ENCODE measurements around the gene SDR42E2.

Gene SDR42E2

DNA sequence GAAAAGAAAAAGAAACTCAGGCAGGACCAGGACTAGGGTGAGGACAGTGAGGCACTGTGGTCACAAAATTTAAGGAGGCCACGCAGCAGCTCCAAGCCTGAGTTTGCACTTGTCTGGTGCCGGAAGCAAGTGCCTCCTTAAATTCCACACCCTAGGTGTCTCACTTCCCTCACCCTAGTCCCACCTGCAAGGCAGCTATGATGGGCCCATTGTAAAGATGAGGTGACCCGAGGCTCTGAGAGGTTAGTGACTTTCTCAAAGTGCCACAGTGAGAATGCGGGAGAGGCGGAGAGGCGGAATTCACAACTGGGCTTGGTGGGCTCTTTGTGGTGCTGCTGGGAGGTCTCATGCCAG is 22.3 kb downstream of the SDR42E2 start:
- H3K4me3 ChIP-seq (ENCODE audit: low read length): no peak overlapping the region
- TF ChIP-seq, protein P1, sequence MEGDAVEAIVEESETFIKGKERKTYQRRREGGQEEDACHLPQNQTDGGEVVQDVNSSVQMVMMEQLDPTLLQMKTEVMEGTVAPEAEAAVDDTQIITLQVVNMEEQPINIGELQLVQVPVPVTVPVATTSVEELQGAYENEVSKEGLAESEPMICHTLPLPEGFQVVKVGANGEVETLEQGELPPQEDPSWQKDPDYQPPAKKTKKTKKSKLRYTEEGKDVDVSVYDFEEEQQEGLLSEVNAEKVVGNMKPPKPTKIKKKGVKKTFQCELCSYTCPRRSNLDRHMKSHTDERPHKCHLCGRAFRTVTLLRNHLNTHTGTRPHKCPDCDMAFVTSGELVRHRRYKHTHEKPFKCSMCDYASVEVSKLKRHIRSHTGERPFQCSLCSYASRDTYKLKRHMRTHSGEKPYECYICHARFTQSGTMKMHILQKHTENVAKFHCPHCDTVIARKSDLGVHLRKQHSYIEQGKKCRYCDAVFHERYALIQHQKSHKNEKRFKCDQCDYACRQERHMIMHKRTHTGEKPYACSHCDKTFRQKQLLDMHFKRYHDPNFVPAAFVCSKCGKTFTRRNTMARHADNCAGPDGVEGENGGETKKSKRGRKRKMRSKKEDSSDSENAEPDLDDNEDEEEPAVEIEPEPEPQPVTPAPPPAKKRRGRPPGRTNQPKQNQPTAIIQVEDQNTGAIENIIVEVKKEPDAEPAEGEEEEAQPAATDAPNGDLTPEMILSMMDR (IDR thresholded peaks at IDR 0.05; ENCODE audit: insufficient read depth, low read depth, low read length, missing control alignments): no peak
- DNase-seq (ENCODE audit: low read depth): no peak

GRCh38 chr16:22186517-22186916 is 24.2 kb downstream of the SDR42E2 start:
- no peak overlapping the region for H3K4me3 ChIP-seq (ENCODE audit: low read length)
- TF ChIP-seq, protein P1 (IDR thresholded peaks at IDR 0.05; ENCODE audit: insufficient read depth, low read depth, low read length, missing control alignments): no peak
- DNase-seq (ENCODE audit: low read depth): no peak

DNA sequence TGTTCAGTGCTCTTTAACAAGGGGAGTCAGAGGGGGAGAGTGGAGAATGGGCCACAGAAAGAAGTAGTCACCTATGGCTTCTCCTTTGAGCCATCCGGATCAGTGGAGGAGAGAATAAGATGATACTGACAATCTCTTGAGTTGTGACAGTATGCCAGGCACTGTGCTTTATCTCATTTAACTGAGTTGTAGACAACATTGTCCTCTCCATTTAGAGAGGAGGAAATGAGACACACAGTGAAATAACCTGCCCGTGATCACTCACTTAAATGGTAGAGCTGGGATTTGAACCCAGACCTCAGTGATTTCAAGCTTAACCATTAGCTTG is 25.9 kb downstream of the SDR42E2 start:
- H3K4me3 ChIP-seq (ENCODE audit: low read length): no peak overlapping the region
- DNase-seq (ENCODE audit: low read depth): no peak
- TF ChIP-seq, protein P1 (IDR thresholded peaks at IDR 0.05; ENCODE audit: insufficient read depth, low read depth, low read length, missing control alignments): no peak

GRCh38 chr16:22188595-22189442 is 26.5 kb downstream of the SDR42E2 start:
- TF ChIP-seq, protein P1 (IDR thresholded peaks at IDR 0.05; ENCODE audit: insufficient read depth, low read depth, low read length, missing control alignments): peak; percentile 91
- DNase-seq (ENCODE audit: low read depth): peak; percentile 88
- no peak overlapping the region for H3K4me3 ChIP-seq (ENCODE audit: low read length)

GRCh38 chr16:22189473-22190080 is 27.3 kb downstream of the SDR42E2 start:
- peak overlapping the region; percentile 49 for H3K4me3 ChIP-seq (ENCODE audit: low read length)
- no peak for DNase-seq (ENCODE audit: low read depth)
- TF ChIP-seq, protein P1 (IDR thresholded peaks at IDR 0.05; ENCODE audit: insufficient read depth, low read depth, low read length, missing control alignments): no peak

DNA sequence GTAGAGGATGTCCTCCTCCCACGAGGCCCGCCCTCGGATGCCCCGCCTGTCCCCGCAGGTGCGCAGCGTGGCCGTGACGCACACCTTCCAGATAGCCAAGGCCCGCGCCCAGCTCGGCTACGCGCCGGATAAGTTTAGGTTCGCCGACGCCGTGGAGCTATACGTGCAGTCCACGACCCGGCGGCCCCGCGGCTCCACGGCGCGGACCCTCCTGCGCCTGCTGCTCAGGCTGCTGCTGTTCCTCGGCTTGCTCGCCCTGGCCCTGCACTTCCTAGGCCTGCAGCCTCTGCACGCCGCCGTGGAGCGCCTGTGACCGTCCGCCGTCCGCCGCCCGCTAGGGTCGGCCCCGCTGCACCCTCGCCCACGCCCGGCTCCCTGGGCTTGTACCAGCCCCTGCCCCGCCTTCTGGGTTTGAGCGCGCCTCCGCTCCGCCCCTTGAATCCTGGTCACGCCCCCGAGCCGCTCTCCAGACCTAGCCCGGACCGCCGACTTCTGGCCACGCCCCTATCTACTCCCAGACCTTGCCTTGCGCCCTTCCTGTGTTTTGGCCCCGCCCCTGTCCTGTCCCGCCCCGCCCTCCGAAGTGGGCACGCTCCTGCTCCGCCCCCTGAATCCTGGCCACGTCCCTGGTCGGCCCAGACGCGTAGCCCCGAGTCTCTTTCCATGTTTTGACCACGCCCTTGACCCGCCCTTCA is 27.9 kb downstream of the SDR42E2 start:
- peak; percentile 99 for DNase-seq (ENCODE audit: low read depth)
- TF ChIP-seq, protein P1 (IDR thresholded peaks at IDR 0.05; ENCODE audit: insufficient read depth, low read depth, low read length, missing control alignments): no peak

More for the DNA sequence above, 27.9 kb downstream of the SDR42E2 start:
- H3K4me3 ChIP-seq (ENCODE audit: low read length): peak overlapping the region; percentile 49
